K562 (cell line): ENCODE results near the gene NUFIP1.

Source experiments
- POLR2A ChIP-seq: fragments of 450-650 bp; conservative IDR thresholded peaks from 2 replicates; pipeline ENCODE4 v1.6.1; 2016
- ZNF232 ChIP-seq: sonication (generic); formaldehyde crosslinking; IDR thresholded peaks from 2 replicates; pipeline ENCODE4 v1.8.0; 2022; ENCODE audit warnings: mild to moderate bottlenecking, missing genetic modification reagents
- ZNF785 ChIP-seq: fragments of 250-450 bp; sonication (Bioruptor Pico); IDR thresholded peaks from 2 replicates; pipeline ENCODE4 v1.4.0; 2020; ENCODE audit warnings: mild to moderate bottlenecking

DNA sequence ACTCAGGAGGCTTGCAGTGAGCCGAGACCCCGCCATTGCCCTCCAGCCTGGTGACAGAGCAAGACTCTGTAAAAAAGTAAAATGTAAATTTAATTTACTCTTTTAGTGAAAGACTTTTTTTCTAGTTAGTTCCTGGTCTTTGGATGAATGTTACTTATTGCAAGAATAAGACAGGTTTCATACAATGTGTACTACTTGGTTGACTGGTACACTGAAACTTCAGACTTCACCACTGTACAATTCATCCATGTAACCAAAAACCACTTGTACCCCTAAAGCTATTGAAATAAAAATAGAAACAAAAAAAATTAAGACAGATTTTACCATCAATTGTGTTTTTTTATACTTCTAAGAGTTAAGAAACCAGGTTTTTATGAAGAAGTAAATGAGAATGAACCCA, 35.6 kb upstream of the NUFIP1 start:
- TF ChIP-seq ZNF232 (CRISPR knock-in tag) (no peak), POLR2A (no peak), ZNF785 (CRISPR knock-in tag) (no peak)
